Body of pancreas (tissue), 4 donors: ENCODE results near the gene TGFBI.

Experiments
- POLR2A ChIP-seq, 3 donors: fragments of 450-650 bp; IDR thresholded peaks; one replicate each; pipeline ENCODE4 v1.6.1; 2016; ENCODE audit warnings: antibody characterized with exemption in 3 of 3, mild to moderate bottlenecking in 2 of 3
- TF ChIP-seq, protein P1 (sequence below), 7 experiments: fragments of 450-650 bp in 4 of 7; fragments of 200-600 bp in 3 of 7; sonication (generic) in 3 of 7; IDR thresholded peaks; one replicate each; pipeline ENCODE4 v1.5.1; 2016 to 2019; ENCODE audit warnings: antibody characterized with exemption in 7 of 7

DNA sequence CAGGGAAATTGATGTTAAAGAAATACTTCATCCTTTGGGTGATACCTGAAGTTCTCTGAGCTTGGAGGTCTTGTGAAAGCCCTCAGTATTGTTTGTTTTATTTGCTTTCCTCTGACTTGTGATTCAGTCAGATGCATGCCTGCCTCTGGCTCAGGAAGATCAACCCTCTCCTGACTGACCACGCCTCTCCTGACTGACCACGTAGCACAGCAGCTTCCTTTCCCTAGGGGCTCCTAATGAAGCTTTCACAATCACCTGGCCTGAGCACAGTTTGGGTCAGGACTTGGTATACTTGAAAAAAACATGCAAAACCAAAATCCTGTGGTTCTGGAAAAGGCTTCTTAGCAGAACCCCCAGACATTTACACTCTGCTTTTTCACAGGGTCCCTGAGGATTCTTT, 3.8 kb downstream of the TGFBI start:
- TF ChIP-seq, protein P1, sequence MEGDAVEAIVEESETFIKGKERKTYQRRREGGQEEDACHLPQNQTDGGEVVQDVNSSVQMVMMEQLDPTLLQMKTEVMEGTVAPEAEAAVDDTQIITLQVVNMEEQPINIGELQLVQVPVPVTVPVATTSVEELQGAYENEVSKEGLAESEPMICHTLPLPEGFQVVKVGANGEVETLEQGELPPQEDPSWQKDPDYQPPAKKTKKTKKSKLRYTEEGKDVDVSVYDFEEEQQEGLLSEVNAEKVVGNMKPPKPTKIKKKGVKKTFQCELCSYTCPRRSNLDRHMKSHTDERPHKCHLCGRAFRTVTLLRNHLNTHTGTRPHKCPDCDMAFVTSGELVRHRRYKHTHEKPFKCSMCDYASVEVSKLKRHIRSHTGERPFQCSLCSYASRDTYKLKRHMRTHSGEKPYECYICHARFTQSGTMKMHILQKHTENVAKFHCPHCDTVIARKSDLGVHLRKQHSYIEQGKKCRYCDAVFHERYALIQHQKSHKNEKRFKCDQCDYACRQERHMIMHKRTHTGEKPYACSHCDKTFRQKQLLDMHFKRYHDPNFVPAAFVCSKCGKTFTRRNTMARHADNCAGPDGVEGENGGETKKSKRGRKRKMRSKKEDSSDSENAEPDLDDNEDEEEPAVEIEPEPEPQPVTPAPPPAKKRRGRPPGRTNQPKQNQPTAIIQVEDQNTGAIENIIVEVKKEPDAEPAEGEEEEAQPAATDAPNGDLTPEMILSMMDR (IDR thresholded peaks at IDR 0.05) = no peak
- TF ChIP-seq POLR2A (IDR thresholded peaks at IDR 0.05) = no peak
